H54 (cell line): ENCODE results near the gene SAPCD1.
A peak's percentile ranks its signal among the peaks of the same experiment; 100 is the strongest.

Experiments used
- DNase-seq: peaks from one replicate; pipeline ENCODE4 v3.0.0; 2011; ENCODE audit warnings: low spot score, mixed read lengths; ENCODE audit not compliant: insufficient read length
- FAIRE-seq: peaks from 3 replicates; lab custom pipeline; 2011; peaks lifted over from hg19 to GRCh38; lab: Jason Lieb, UNC
- POLR2A ChIP-seq: IDR thresholded peaks from 2 replicates; pipeline ENCODE4 v1.6.1; 2011; ENCODE audit warnings: low read depth, mild to moderate bottlenecking, low read length

The SAPCD1 gene

DNA sequence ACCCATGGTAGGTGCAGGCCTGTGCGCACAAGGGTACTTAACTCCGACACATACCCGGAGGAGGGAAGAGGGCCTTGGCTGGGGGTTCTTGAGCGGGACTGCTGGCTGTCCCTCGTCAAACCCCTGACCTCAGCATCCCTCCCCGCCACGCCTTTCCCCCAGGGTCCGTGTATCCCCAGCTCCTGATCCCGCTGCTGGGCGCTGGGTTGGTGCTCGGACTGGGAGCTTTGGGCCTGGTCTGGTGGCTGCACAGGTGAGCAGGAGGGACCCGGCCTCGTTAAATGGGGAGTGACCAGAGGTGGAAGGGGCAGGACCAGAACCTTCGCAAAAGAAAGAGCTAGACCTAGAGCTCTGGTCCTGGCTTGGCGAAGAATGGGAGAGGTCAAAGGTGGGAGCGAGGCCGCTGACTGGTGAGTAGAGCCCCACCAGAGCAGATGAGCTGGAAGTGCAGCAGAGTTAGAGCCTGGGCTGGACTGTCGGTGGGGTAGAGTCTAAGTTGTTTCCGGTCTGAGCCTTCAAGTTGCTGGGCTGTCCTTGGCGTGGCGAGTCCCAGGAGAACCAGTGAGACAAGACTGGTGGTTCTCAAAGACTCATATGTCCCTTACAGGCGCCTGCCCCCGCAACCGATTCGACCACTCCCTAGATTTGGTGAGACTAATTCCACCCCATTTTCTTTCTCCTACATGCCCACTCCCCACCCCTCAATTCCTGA, 38.3 kb upstream of the SAPCD1 start:
- DNase-seq = no peak
- FAIRE-seq = no peak
- TF ChIP-seq POLR2A = no peak

DNA sequence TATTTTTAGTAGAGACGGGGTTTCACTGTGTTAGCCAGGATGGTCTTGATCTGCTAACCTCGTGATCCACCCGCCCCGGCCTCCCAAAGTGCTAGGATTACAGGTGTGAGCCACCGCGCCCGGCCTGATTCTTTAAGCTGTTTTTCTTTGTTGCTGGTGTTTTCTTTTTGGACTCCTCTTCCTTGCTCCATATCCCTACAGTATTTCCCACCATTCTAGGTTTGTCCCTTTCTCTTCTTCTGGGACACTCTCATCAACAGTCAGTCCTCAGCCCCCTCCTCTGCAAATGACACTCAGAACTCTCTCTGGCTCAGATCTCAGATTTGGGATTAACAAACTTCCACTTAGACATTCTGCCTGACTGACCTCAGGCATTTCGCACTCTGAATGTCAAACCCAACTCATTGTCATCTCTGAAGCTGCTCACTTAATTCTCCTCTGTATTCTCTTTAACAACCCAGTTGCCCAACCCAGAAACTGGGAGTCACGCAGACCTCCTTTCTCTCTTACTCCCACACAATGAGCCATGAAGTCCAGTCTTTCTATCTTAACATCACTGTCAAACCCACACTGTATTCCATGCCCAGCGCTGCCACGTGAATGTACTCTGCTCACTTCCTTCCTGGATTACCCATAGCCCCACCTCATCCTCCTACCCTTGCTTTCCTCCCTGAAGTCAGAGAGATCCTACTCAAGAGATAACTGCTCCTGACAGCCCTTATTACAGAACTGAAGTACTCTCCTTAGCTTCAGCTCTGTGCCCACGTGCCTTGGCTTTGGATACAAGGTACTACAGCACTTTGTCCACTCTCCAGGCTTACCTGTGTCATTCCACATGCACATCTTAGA, 36.7 kb upstream of the SAPCD1 start:
- FAIRE-seq (no peak), DNase-seq (no peak)
- no peak for TF ChIP-seq POLR2A

GRCh38 chr6:31727034-31727716, 35.3 kb upstream of the SAPCD1 start:
- no peak for TF ChIP-seq POLR2A
- FAIRE-seq (no peak), DNase-seq (no peak)

- no peak for TF ChIP-seq POLR2A
- DNase-seq = no peak
- no peak for FAIRE-seq
Measured at GRCh38 chr6:31727717-31728671, 34.5 kb upstream of the SAPCD1 start.

- TF ChIP-seq POLR2A = no peak
- FAIRE-seq = no peak
- peak; percentile 55 for DNase-seq
Measured at GRCh38 chr6:31728767-31729514, 33.5 kb upstream of the SAPCD1 start, which contains the start of gene DDAH2. Gene DDAH2, minus strand, starts transcription at chr6:31729299. Its CDS starts 138 bp downstream, at chr6:31729161.

DNA sequence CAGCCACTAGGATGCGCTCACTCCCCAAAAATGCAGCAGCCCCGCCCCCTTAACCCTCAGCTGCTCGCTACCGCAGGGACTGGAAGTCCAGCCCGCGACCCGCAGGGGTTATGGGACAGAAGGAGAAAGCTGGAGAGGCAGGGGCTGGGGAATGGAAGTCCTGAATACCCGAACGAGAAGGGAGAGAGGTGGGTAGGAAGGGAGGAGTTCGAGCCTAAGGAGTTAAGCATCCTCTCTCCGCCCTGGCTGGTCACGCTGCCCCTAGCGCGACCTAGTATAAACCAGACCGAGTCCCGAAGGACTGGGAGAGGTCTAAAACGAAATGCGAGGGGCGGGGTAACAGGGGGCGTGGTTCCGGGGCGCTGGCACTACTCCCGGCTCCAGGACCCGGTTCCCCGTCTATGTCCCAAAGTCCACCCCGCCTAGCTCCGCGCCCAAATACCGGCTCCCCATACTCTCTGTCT, 32.9 kb upstream of the SAPCD1 start:
- TF ChIP-seq POLR2A = peak; percentile 59
- no peak for FAIRE-seq
- peak; percentile 86 for DNase-seq

GRCh38 chr6:31729979-31730630, 32.4 kb upstream of the SAPCD1 start:
- FAIRE-seq (no peak), DNase-seq (peak; percentile 63)
- peak; percentile 48; the same call in 1 of the 2 replicates for TF ChIP-seq POLR2A

GRCh38 chr6:31730631-31731086, 31.8 kb upstream of the SAPCD1 start:
- no peak for FAIRE-seq
- no peak for TF ChIP-seq POLR2A
- DNase-seq = no peak

GRCh38 chr6:31732029-31732428, 30.4 kb upstream of the SAPCD1 start:
- no peak for TF ChIP-seq POLR2A
- FAIRE-seq = no peak
- no peak for DNase-seq

- no peak for DNase-seq
- no peak for TF ChIP-seq POLR2A
- no peak for FAIRE-seq
Measured at GRCh38 chr6:31733734-31734133, 28.7 kb upstream of the SAPCD1 start.

- FAIRE-seq (no peak), DNase-seq (no peak)
- no peak for TF ChIP-seq POLR2A
Measured at GRCh38 chr6:31734247-31734820, 28.1 kb upstream of the SAPCD1 start.
